ENCODE data around the gene C16orf96.

The C16orf96 gene

DNA sequence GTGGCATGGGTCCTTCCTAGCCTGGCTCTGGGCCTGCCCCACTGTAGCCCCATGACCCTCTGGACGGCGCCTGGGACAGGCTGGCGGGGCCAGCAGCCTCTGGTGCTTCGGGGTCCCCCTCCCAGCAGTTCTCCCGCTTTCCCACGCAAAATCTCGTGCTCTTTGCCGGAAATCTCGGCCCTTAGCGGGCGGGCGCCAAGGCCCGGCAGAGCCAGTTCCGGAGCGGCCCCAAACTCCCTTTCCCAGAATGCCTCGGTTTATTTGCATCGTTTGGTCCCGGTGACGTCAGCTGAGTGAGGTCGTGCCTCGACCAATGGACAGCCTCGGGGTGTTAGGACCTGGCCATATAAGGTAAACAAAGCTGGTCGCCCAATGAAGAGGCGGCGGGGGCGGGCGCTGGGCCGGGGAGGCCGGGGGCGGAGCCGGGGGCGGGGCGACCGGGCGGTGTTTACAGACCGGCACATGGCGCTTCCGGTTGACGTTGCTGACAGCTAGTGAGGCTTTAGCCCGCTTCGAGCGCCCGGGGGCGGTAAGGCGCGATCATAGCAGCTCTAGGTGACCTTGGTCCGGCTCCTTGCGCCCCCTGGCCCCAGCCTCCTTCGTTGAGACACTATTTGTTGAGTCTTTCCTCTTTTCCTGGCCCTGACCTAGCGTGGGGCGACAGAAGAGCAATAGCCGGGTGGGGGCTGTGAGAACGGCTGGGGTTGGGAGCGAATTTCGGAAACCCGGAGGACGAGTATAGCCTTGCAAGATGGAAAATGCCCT lies 60.1 kb downstream of the C16orf96 start:
- H3K36me3 ChIP-seq (ENCODE audit: low read depth), result no peaks in the 10 kb centered on the region
- H3K27ac ChIP-seq (ENCODE audit: poor library complexity, severe bottlenecking), result peak overlapping the region; percentile 64
- peak; percentile 100 for DNase-seq (ENCODE audit: low spot score)
- ATAC-seq (ENCODE audit: low read depth), result peak; percentile 67
- peaks cover 22% of the 10 kb centered on the region for H3K4me1 ChIP-seq (ENCODE audit: insufficient read depth, poor library complexity, severe bottlenecking)
- H3K4me3 ChIP-seq (ENCODE audit: severe bottlenecking), result peak overlapping the region; percentile 39
- TF ChIP-seq, protein P1, sequence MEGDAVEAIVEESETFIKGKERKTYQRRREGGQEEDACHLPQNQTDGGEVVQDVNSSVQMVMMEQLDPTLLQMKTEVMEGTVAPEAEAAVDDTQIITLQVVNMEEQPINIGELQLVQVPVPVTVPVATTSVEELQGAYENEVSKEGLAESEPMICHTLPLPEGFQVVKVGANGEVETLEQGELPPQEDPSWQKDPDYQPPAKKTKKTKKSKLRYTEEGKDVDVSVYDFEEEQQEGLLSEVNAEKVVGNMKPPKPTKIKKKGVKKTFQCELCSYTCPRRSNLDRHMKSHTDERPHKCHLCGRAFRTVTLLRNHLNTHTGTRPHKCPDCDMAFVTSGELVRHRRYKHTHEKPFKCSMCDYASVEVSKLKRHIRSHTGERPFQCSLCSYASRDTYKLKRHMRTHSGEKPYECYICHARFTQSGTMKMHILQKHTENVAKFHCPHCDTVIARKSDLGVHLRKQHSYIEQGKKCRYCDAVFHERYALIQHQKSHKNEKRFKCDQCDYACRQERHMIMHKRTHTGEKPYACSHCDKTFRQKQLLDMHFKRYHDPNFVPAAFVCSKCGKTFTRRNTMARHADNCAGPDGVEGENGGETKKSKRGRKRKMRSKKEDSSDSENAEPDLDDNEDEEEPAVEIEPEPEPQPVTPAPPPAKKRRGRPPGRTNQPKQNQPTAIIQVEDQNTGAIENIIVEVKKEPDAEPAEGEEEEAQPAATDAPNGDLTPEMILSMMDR (IDR thresholded peaks at IDR 0.05; ENCODE audit: poor library complexity, severe bottlenecking), result peak; percentile 46
- no peaks in the 10 kb centered on the region for H3K27me3 ChIP-seq (ENCODE audit: insufficient read depth, poor library complexity, severe bottlenecking)
- no peaks in the 10 kb centered on the region for H3K9me3 ChIP-seq (ENCODE audit: severe bottlenecking)

DNA sequence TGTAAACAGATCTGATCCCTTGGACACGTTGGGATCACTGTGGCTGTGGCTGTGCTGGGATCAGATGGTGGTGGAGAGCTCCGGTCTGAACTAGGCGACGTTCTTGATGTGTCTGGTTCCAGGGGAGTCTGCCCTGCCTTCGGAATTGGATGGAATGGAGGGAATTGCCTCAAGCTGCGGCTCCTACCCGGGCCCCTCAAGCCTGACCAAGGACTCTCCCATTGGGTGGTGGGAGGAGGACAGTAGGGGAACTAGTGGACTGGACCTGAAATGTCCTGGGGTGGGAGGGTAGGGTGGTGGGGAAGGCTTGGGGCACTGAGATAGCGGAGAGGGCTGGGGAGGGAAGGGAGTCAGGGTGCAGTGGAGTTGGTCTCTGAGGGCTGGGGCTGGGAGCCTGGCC lies 61.7 kb downstream of the C16orf96 start:
- peaks cover 19% of the 10 kb centered on the region for H3K4me1 ChIP-seq (ENCODE audit: insufficient read depth, poor library complexity, severe bottlenecking)
- H3K27ac ChIP-seq (ENCODE audit: poor library complexity, severe bottlenecking), result peak overlapping the region; percentile 64
- no peaks in the 10 kb centered on the region for H3K36me3 ChIP-seq (ENCODE audit: low read depth)
- no peaks in the 10 kb centered on the region for H3K27me3 ChIP-seq (ENCODE audit: insufficient read depth, poor library complexity, severe bottlenecking)
- no peak for ATAC-seq (ENCODE audit: low read depth)
- DNase-seq (ENCODE audit: low spot score), result no peak
- no peaks in the 10 kb centered on the region for H3K9me3 ChIP-seq (ENCODE audit: severe bottlenecking)
- TF ChIP-seq, protein P1 (IDR thresholded peaks at IDR 0.05; ENCODE audit: poor library complexity, severe bottlenecking), result no peak
- no peak overlapping the region for H3K4me3 ChIP-seq (ENCODE audit: severe bottlenecking)

DNA sequence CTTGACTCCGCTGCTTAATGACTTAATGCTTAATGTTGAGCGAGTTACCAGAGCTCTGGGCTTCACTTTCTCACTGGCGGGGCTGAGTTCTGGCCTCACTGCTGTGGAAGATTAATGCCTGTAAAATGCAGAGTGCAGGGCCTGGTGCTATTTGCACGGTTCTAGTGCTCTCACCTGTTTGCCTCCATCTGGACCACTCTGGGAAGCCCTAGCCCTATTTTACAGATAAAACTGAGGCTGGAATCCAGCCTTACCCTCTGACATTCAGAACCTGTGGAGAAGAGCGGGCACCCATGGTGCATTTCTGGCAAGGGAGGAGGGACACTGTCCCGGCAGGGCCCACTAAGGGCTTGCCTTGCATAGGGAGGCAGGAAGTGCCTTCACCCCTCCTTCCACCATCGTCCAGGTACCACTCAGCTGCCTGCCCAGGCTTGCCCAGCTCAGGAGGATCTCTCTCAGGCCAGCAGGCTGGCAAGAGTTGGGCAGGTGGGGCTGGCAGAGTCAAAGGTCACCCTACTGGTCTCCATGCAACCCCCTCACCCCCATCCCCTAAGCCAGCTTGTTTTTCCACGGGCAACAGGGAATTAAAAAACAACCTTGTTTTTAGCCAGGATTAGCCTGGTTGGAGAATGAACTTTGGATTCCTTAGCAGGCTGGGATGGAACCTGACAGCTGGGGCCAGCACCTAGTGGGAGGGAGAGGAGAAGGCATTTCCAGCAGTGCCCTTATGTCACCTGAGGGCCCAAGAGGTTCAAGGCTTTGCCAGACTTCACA lies 62.7 kb downstream of the C16orf96 start:
- DNase-seq (ENCODE audit: low spot score) (no peak), ATAC-seq (ENCODE audit: low read depth) (peak; percentile 48)
- H3K27ac ChIP-seq (ENCODE audit: poor library complexity, severe bottlenecking), result peak overlapping the region; percentile 64
- H3K4me3 ChIP-seq (ENCODE audit: severe bottlenecking), result no peak overlapping the region
- TF ChIP-seq, protein P1 (IDR thresholded peaks at IDR 0.05; ENCODE audit: poor library complexity, severe bottlenecking), result no peak
- H3K27me3 ChIP-seq (ENCODE audit: insufficient read depth, poor library complexity, severe bottlenecking), result no peaks in the 10 kb centered on the region
- no peaks in the 10 kb centered on the region for H3K36me3 ChIP-seq (ENCODE audit: low read depth)
- no peaks in the 10 kb centered on the region for H3K9me3 ChIP-seq (ENCODE audit: severe bottlenecking)
- H3K4me1 ChIP-seq (ENCODE audit: insufficient read depth, poor library complexity, severe bottlenecking), result peaks cover 19% of the 10 kb centered on the region

DNA sequence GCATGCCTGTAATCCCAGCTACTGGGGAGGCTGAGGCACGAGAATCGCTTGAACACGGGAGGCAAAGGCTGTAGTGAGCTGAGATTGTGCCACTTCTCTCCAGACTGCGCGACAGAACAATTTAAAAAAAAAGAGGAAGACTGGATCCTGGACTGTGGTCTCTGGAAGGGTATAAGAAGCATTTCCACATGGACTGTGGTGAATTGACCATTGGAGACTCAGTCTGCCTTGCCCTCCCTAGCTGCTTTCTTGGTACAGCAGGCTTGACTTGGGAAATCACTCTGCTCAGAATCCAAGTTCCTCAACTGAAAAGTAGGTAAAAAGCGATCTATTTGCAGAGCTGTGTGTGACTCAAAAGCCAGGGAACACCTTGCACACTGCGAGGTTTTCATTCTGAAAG lies 67.5 kb downstream of the C16orf96 start:
- H3K36me3 ChIP-seq (ENCODE audit: low read depth), result peaks cover 11% of the 10 kb centered on the region
- H3K4me1 ChIP-seq (ENCODE audit: insufficient read depth, poor library complexity, severe bottlenecking), result peaks cover 10% of the 10 kb centered on the region
- no peak for ATAC-seq (ENCODE audit: low read depth)
- TF ChIP-seq, protein P1 (IDR thresholded peaks at IDR 0.05; ENCODE audit: poor library complexity, severe bottlenecking), result no peak
- no peak overlapping the region for H3K4me3 ChIP-seq (ENCODE audit: severe bottlenecking)
- DNase-seq (ENCODE audit: low spot score), result no peak
- H3K27ac ChIP-seq (ENCODE audit: poor library complexity, severe bottlenecking), result no peak overlapping the region
- no peaks in the 10 kb centered on the region for H3K27me3 ChIP-seq (ENCODE audit: insufficient read depth, poor library complexity, severe bottlenecking)
- no peaks in the 10 kb centered on the region for H3K9me3 ChIP-seq (ENCODE audit: severe bottlenecking)
